Lower leg skin (tissue), 3 donors: ENCODE measurements around the gene SMG1.

ENCODE experiments used
- POLR2A ChIP-seq, 2 donors: fragments of 450-650 bp; IDR thresholded peaks; one replicate each; pipeline ENCODE4 v1.6.1; 2016 to 2017; ENCODE audit warnings: antibody characterized with exemption in 2 of 2, mild to moderate bottlenecking in 1 of 2, moderate library complexity in 1 of 2
- TF ChIP-seq, protein P1 (sequence below), 3 donors: fragments of 450-650 bp; IDR thresholded peaks; one replicate each; pipeline ENCODE4 v1.5.1; 2016; ENCODE audit warnings: antibody characterized with exemption in 3 of 3, mild to moderate bottlenecking in 3 of 3, moderate library complexity in 2 of 3

DNA sequence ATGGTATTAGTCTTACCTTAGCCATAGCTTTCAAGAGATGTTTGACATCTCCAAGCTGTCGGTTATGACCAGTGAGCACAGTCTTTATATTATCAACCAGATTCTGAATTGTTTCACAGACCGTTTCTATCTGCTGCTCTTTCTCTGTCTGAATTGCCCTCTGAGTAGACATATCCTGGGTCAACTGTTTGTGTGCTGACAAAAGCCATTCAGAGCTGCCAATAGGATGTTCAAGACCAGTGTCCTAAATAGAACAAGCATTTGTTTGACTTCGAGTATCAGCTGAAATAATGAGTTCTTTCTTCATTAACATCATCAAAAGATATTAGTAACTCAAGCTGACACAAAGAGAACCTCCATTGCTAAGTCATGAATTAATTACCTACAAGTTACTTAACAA, 109.9 kb downstream of the SMG1 start:
- TF ChIP-seq, protein P1, sequence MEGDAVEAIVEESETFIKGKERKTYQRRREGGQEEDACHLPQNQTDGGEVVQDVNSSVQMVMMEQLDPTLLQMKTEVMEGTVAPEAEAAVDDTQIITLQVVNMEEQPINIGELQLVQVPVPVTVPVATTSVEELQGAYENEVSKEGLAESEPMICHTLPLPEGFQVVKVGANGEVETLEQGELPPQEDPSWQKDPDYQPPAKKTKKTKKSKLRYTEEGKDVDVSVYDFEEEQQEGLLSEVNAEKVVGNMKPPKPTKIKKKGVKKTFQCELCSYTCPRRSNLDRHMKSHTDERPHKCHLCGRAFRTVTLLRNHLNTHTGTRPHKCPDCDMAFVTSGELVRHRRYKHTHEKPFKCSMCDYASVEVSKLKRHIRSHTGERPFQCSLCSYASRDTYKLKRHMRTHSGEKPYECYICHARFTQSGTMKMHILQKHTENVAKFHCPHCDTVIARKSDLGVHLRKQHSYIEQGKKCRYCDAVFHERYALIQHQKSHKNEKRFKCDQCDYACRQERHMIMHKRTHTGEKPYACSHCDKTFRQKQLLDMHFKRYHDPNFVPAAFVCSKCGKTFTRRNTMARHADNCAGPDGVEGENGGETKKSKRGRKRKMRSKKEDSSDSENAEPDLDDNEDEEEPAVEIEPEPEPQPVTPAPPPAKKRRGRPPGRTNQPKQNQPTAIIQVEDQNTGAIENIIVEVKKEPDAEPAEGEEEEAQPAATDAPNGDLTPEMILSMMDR (IDR thresholded peaks at IDR 0.05) = no peak
- TF ChIP-seq POLR2A (IDR thresholded peaks at IDR 0.05) = no peak
